Activated naive CD8-positive, alpha-beta T cell treated with anti-CD3 and anti-CD28 coated beads for 36 hours (primary cell): Measurements from ENCODE around the gene SEMG1. TPM values are rescaled to one million over a fixed set of nuclear protein-coding genes. Genes with fewer than 3 reads are reported as not detected.

Experiments
- DNase-seq: peaks from one replicate; pipeline ENCODE4 v3.0.0; 2021
- H3K27ac Mint-ChIP-seq: one replicate; pipeline ENCODE4 v1.8.0; 2022; ENCODE audit warnings: mild to moderate bottlenecking, moderate library complexity, mixed read lengths
- H3K27me3 Mint-ChIP-seq: one replicate; pipeline ENCODE4 v1.8.0; 2022; ENCODE audit warnings: mild to moderate bottlenecking, mixed read lengths
- H3K36me3 Mint-ChIP-seq: one replicate; pipeline ENCODE4 v1.8.0; 2021; ENCODE audit warnings: mild to moderate bottlenecking, mixed read lengths
- H3K4me1 Mint-ChIP-seq: one replicate; pipeline ENCODE4 v1.8.0; 2021; ENCODE audit warnings: mixed read lengths
- H3K4me3 Mint-ChIP-seq: one replicate; pipeline ENCODE4 v1.8.0; 2022; ENCODE audit warnings: mild to moderate bottlenecking, moderate library complexity, mixed read lengths
- H3K9me3 Mint-ChIP-seq: one replicate; pipeline ENCODE4 v1.8.0; 2022; ENCODE audit warnings: mixed read lengths
- total RNA-seq, 2 experiments: library from RNA; stranded (reverse); gene quantifications; one replicate each; pipeline ENCODE4 v1.2.3, GENCODE V29; 2021

Gene SEMG1
- total RNA-seq, 2 experiments from 2014 or later: not detected

DNA sequence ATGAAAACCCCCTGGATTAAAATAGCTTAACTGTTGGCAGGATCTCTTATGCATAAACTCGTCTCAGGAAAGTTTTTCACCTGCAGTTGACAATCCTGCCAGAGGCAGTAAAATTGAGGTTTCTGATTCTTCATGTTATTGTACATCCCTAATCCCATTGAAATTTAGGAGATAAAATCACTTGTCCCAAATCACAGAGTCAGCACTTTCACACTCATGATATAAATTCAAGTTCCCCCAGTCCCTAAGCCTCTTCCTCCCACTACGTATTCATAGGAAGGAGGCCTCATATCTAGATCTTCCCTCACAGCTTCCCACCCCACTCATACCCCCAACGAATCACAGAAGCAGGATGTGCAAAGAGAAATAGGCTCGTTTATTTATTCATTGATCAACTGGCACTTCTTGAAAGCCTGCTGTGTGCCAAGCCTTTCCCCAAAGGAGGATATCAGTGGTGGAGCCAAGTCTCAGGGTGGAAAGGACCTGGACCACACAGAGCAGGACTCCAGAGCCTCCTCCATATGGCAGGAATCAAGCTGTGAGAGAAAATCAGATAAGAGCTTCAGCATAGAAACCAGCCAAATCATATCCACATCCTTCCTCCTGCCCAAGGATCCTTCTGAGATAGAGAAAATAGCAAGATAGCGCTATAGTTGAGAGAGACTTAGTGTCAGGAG lies 45.2 kb downstream of the SEMG1 start:
- no peaks in the 10 kb centered on the region for H3K9me3 Mint-ChIP-seq
- no peak overlapping the region for H3K4me3 Mint-ChIP-seq
- H3K4me1 Mint-ChIP-seq: peaks cover 4% of the 10 kb centered on the region
- no peak overlapping the region for H3K27ac Mint-ChIP-seq
- DNase-seq: no peak
- H3K27me3 Mint-ChIP-seq: peaks cover 50% of the 10 kb centered on the region
- H3K36me3 Mint-ChIP-seq: no peaks in the 10 kb centered on the region

GRCh38 chr20:45253261-45253660 lies 46.4 kb downstream of the SEMG1 start:
- Mint-ChIP-seq H3K4me1 (peaks cover 7% of the 10 kb centered on the region), H3K27me3 (peaks cover 41% of the 10 kb centered on the region), H3K4me3 (no peak overlapping the region), H3K9me3 (no peaks in the 10 kb centered on the region), H3K27ac (no peak overlapping the region), H3K36me3 (no peaks in the 10 kb centered on the region)
- DNase-seq: no peak

DNA sequence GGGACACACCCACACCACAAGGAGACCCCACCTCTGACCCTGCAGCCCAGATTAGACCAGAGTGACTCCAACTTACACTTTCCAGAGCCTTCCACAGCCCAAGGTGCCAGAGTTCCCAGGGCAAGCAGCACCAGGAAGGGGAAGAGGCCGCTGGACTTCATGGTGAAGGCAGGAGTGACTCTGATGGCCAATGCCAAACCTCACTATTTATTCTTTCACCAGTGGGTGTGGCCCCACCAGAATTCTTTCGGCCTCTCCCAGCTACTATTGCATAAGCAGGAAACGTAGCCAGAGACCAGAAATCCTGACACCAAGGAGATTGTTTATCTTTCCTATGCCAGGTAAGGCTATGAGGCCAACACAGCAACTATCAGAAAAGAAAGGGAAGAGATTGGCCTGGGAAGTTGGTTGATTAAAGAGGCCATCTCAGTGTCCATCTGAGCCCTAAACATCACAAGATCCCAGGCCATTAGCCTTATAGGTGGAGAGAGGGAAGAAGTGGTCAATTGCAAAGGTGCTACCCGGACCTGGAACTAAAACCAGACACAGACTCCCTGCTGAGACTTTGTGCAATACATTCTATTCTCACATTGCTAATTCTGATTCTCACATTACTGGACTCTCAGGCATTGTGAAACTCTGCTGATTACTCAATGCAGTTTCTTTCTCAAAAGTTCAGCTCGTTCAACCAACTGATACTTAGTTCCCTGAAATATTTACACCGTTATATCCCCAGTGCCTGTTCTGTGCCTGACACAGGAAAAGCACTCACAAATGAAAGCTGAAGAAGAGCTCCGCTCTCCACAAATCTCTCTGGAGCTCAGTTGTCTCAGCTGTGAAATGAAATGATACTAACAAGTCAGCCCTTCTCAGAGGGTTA lies 47.8 kb downstream of the SEMG1 start, which contains the start of gene SLPI:
Gene SLPI, minus strand, starts transcription at position 182 of the 880 bp plus-strand sequence. Its CDS starts 21 bp downstream, at position 161.
- H3K36me3 Mint-ChIP-seq: no peaks in the 10 kb centered on the region
- no peaks in the 10 kb centered on the region for H3K9me3 Mint-ChIP-seq
- peaks cover 38% of the 10 kb centered on the region for H3K27me3 Mint-ChIP-seq
- no peak for DNase-seq
- peaks cover 7% of the 10 kb centered on the region for H3K4me1 Mint-ChIP-seq
- H3K4me3 Mint-ChIP-seq: no peak within 1 kb of the TSS
- H3K27ac Mint-ChIP-seq: no peak within 1 kb of the TSS

- H3K9me3 Mint-ChIP-seq: no peaks in the 10 kb centered on the region
- no peak overlapping the region for H3K4me3 Mint-ChIP-seq
- no peak overlapping the region for H3K27ac Mint-ChIP-seq
- peaks cover 7% of the 10 kb centered on the region for H3K4me1 Mint-ChIP-seq
- no peaks in the 10 kb centered on the region for H3K36me3 Mint-ChIP-seq
- DNase-seq: no peak
- H3K27me3 Mint-ChIP-seq: peaks cover 30% of the 10 kb centered on the region
Observed at GRCh38 chr20:45257161-45257560, 50.3 kb downstream of the SEMG1 start.

GRCh38 chr20:45257711-45258110 lies 50.9 kb downstream of the SEMG1 start:
- no peak for DNase-seq
- H3K9me3 Mint-ChIP-seq: no peaks in the 10 kb centered on the region
- peaks cover 29% of the 10 kb centered on the region for H3K27me3 Mint-ChIP-seq
- H3K27ac Mint-ChIP-seq: no peak overlapping the region
- no peak overlapping the region for H3K4me3 Mint-ChIP-seq
- peaks cover 7% of the 10 kb centered on the region for H3K4me1 Mint-ChIP-seq
- H3K36me3 Mint-ChIP-seq: no peaks in the 10 kb centered on the region

DNA sequence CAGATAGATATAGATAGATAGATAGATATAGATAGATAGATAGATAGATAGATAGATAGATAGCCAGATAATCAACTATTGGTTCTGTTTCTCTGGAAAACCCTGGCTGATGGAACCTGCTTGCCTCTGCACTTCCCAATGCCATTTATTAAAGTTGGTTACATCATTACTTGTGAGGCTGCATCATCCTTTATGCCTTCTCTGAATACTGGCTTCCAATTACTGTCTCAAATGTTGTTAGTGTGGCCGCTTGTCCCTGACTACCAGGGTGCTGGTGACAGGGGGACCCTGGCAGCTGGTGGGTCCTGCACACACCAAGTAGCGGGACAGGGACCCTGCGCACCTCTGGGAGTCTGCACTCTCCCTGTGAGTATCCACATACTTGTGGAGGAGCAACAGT lies 51.4 kb downstream of the SEMG1 start:
- Mint-ChIP-seq H3K4me1 (peaks cover 7% of the 10 kb centered on the region), H3K36me3 (no peaks in the 10 kb centered on the region), H3K27ac (no peak overlapping the region), H3K4me3 (no peak overlapping the region), H3K9me3 (no peaks in the 10 kb centered on the region), H3K27me3 (peaks cover 33% of the 10 kb centered on the region)
- no peak for DNase-seq

DNA sequence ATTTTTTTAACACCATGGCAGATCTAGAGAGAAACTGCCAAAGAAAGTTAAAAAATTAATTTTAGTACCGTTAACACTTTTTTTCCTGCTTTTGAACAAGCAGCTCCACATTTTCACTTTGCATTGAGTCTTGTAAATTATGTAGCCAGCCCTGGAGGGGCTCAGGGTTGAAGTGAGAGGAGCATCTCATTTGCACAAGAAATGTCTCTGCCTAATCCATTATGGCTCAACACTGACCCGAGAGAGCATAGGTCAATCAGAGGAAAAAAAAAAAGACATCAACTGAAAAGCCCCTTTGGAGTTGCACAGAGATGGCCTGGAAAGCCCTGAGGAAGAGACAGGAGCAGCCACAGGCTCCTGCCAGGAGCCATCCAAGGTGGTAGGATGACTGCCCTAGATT lies 51.8 kb downstream of the SEMG1 start:
- peaks cover 33% of the 10 kb centered on the region for H3K27me3 Mint-ChIP-seq
- no peak for DNase-seq
- H3K4me3 Mint-ChIP-seq: no peak overlapping the region
- no peaks in the 10 kb centered on the region for H3K36me3 Mint-ChIP-seq
- H3K27ac Mint-ChIP-seq: no peak overlapping the region
- H3K4me1 Mint-ChIP-seq: peaks cover 7% of the 10 kb centered on the region
- H3K9me3 Mint-ChIP-seq: no peaks in the 10 kb centered on the region

Other genes starting within 250 kb of the SEMG1 start
- gene TOMM34, start 246.6 kb upstream of the SEMG1 start, total RNA-seq: 10 to 100 TPM; 72.9 to 75.1 TPM
- 100 to 1,000 TPM; 180 to 198 TPM for gene STK4, start 240.5 kb upstream of the SEMG1 start, total RNA-seq
- gene KCNS1, start 105.9 kb upstream of the SEMG1 start, total RNA-seq: under 1 TPM; 0.56 to 0.70 TPM
- under 1 TPM in 1 of 2 experiments, not detected in 1; 0.23 TPM for gene WFDC5, start 91.9 kb upstream of the SEMG1 start, total RNA-seq
- not detected for gene WFDC12, start 82.6 kb upstream of the SEMG1 start, total RNA-seq
- gene PI3, start 32.1 kb upstream of the SEMG1 start, total RNA-seq: not detected
- gene SEMG2, start 14.3 kb downstream of the SEMG1 start, total RNA-seq: not detected
- gene SLPI, start 47.5 kb downstream of the SEMG1 start, total RNA-seq: not detected
- gene RBPJL, start 99.8 kb downstream of the SEMG1 start, total RNA-seq: not detected
- 1 to 10 TPM in 1 of 2 experiments, under 1 TPM in 1; 0.64 to 1.1 TPM for gene MATN4, start 101.3 kb downstream of the SEMG1 start, total RNA-seq
- gene SDC4, start 141.4 kb downstream of the SEMG1 start, total RNA-seq: 10 to 100 TPM; 24.6 to 25.5 TPM
- 10 to 100 TPM; 21.5 to 26.6 TPM for gene SYS1, start 156.1 kb downstream of the SEMG1 start, total RNA-seq
- gene TP53TG5, start 171.3 kb downstream of the SEMG1 start, total RNA-seq: under 1 TPM; 0.40 to 0.41 TPM
- 10 to 100 TPM; 18.1 to 20.1 TPM for gene DBNDD2, start 201.3 kb downstream of the SEMG1 start, total RNA-seq
- 10 to 100 TPM; 48.0 to 55.4 TPM for gene PIGT, start 209.1 kb downstream of the SEMG1 start, total RNA-seq